Measurements from ENCODE around the gene RGS10.

The RGS10 gene

DNA sequence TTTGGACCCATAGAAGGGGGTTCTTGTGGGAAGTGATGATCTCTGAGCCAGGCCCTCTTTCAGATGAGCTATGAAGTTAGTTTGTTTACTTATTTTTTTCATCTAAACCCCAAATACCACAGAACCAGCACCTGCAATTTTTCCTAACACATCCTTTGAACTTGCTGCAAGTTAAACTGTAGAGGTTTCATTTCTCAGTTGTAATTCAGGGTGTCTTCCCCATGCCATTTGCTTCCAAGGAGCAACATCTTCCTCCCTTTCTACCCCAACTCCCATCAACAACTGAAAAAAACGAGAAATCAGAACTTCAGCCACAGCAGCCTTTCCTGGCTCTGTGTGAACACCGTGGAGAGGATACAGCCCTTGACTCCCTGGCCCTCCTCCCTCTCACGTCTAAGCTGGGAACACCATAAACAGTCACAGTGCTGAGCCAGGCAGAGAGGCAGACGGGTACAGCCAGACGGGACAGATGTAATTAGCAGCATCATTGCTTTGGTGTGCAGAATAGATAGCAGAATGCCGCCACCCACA, 63.6 kb downstream of the RGS10 start:
- no peak overlapping the region for H3K4me3 ChIP-seq (replicated peaks in 1 of 2; ENCODE audit: low read depth in 2 of 2, low read length in 2 of 2)
- TF ChIP-seq, protein P1, sequence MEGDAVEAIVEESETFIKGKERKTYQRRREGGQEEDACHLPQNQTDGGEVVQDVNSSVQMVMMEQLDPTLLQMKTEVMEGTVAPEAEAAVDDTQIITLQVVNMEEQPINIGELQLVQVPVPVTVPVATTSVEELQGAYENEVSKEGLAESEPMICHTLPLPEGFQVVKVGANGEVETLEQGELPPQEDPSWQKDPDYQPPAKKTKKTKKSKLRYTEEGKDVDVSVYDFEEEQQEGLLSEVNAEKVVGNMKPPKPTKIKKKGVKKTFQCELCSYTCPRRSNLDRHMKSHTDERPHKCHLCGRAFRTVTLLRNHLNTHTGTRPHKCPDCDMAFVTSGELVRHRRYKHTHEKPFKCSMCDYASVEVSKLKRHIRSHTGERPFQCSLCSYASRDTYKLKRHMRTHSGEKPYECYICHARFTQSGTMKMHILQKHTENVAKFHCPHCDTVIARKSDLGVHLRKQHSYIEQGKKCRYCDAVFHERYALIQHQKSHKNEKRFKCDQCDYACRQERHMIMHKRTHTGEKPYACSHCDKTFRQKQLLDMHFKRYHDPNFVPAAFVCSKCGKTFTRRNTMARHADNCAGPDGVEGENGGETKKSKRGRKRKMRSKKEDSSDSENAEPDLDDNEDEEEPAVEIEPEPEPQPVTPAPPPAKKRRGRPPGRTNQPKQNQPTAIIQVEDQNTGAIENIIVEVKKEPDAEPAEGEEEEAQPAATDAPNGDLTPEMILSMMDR (IDR thresholded peaks at IDR 0.05; ENCODE audit: low read depth, low read length) = no peak
- DNase-seq (ENCODE audit: low read depth in 2 of 2) = no peak

GRCh38 chr10:119478111-119478802, 64.3 kb downstream of the RGS10 start:
- DNase-seq (ENCODE audit: low read depth in 2 of 2) = no peak
- no peak overlapping the region for H3K4me3 ChIP-seq (replicated peaks in 1 of 2; ENCODE audit: low read depth in 2 of 2, low read length in 2 of 2)
- TF ChIP-seq, protein P1 (IDR thresholded peaks at IDR 0.05; ENCODE audit: low read depth, low read length) = no peak

DNA sequence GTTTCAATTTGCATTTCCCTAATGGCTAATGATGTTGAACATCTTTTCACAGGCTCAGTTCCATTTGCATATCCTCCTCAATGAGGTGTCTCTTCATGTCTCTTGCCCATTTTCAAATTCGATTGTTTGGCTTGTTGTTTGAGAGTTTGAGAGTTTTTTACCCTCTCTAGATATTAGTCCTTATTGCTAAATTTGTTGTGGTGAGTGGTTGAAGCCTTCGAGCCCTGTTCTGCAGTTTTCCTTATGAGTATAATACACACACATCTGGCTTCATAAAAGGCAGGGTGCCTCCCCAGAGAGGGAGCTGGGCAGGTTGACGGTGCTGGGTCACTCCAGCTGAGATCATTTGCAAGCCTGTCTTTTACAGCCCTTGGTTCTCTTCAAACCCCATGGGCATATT, 65.1 kb downstream of the RGS10 start:
- no peak for DNase-seq (ENCODE audit: low read depth in 2 of 2)
- TF ChIP-seq, protein P1 (IDR thresholded peaks at IDR 0.05; ENCODE audit: low read depth, low read length) = no peak
- no peak overlapping the region for H3K4me3 ChIP-seq (replicated peaks in 1 of 2; ENCODE audit: low read depth in 2 of 2, low read length in 2 of 2)

- DNase-seq (ENCODE audit: low read depth in 2 of 2) = no peak
- no peak overlapping the region for H3K4me3 ChIP-seq (replicated peaks in 1 of 2; ENCODE audit: low read depth in 2 of 2, low read length in 2 of 2)
These were observed 67.9 kb downstream of the RGS10 start for GRCh38 chr10:119474606-119475005.

GRCh38 chr10:119473771-119474170, 68.7 kb downstream of the RGS10 start:
- H3K4me3 ChIP-seq (replicated peaks in 1 of 2; ENCODE audit: low read depth in 2 of 2, low read length in 2 of 2) = no peak overlapping the region
- TF ChIP-seq, protein P1 (IDR thresholded peaks at IDR 0.05; ENCODE audit: low read depth, low read length) = no peak
- DNase-seq (ENCODE audit: low read depth in 2 of 2) = no peak

More at GRCh38 chr10:119474606-119475005, 67.9 kb downstream of the RGS10 start:
- TF ChIP-seq, protein P1 (IDR thresholded peaks at IDR 0.05; ENCODE audit: low read depth, low read length) = no peak

DNA sequence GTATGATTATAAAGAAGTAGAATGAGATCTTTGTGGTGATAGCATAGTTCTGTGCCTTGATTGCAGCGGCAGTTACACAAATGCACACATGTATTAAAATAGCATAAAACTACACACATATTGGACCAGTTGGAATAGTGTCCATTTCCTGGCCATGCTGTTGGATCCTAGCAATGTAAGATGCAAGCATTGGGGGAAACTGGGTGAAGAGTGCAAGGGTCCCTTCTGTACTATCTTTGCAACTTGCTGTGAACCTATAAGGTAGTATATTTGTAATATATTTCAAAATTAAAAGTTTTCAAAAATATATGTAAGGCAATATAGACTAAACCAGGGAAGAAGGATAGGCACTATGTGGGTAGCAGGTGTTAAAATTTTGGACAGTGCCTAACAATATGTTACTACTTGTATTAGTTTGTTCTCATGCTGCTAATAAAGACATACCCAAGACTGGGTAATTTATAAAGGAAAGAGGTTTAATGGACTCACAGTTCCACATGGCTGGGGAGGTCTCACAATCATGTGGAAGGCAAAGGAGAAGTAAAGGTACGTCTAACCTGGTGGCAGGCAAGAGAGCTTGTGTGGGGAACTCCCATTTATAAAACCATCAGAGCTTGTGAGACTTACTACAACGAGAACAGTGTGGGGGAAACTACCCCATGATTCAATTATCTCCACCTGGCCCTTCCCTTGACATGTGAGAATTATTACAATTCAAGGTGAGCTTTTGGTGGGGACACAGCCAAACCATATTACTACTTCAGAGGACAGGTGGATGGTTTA, 71.4 kb downstream of the RGS10 start:
- no peak overlapping the region for H3K4me3 ChIP-seq (replicated peaks in 1 of 2; ENCODE audit: low read depth in 2 of 2, low read length in 2 of 2)
- TF ChIP-seq, protein P1 (IDR thresholded peaks at IDR 0.05; ENCODE audit: low read depth, low read length) = no peak
- DNase-seq (ENCODE audit: low read depth in 2 of 2) = no peak
